GM21515 (cell line): ENCODE data around the gene CYB561A3.
A peak's percentile ranks its signal among the peaks of the same experiment; 100 is the strongest.

Experiments used
- ATAC-seq: cut with Tn5 transposase; IDR thresholded peaks from one replicate; pipeline ENCODE4 v1.9.1; 2021; ENCODE audit not compliant: unreplicated experiment

The CYB561A3 gene

GRCh38 chr11:61345954-61346843, 15.5 kb downstream of the CYB561A3 start:
- ATAC-seq: no peak

GRCh38 chr11:61345170-61345610, 16.5 kb downstream of the CYB561A3 start:
- ATAC-seq: no peak

- no peak for ATAC-seq
Observed at GRCh38 chr11:61343792-61344745, 17.6 kb downstream of the CYB561A3 start.

- ATAC-seq: no peak
Observed at GRCh38 chr11:61342207-61342803, 19.4 kb downstream of the CYB561A3 start.

- no peak for ATAC-seq
Observed at GRCh38 chr11:61341706-61342105, 20.0 kb downstream of the CYB561A3 start.

- ATAC-seq: no peak
Observed at GRCh38 chr11:61340979-61341378, 20.7 kb downstream of the CYB561A3 start.

- no peak for ATAC-seq
Observed at GRCh38 chr11:61339490-61339878, 22.2 kb downstream of the CYB561A3 start.

- no peak for ATAC-seq
Observed at GRCh38 chr11:61338783-61339489, 22.7 kb downstream of the CYB561A3 start.

GRCh38 chr11:61337706-61338470, 23.8 kb downstream of the CYB561A3 start:
- ATAC-seq: no peak

- ATAC-seq: no peak
Observed at GRCh38 chr11:61336171-61336935, 25.3 kb downstream of the CYB561A3 start.

- ATAC-seq: no peak
Observed at GRCh38 chr11:61335355-61335710, 26.3 kb downstream of the CYB561A3 start.

GRCh38 chr11:61334434-61335354, 27.0 kb downstream of the CYB561A3 start:
- no peak for ATAC-seq

- ATAC-seq: no peak
Observed at GRCh38 chr11:61333550-61334433, 27.9 kb downstream of the CYB561A3 start.

- ATAC-seq: peak; percentile 90
Observed at GRCh38 chr11:61332797-61333549, 28.7 kb downstream of the CYB561A3 start, which contains the start of the genes DDB1 and TKFC. Gene DDB1 (minus strand): TSS chr11:61333105. CDS start chr11:61332968, 137 bp downstream. Gene TKFC (plus strand): TSS chr11:61333228. CDS start chr11:61334729, 1,501 bp downstream.

- ATAC-seq: no peak
Observed at GRCh38 chr11:61332281-61332796, 29.3 kb downstream of the CYB561A3 start.

GRCh38 chr11:61331651-61332050, 30.0 kb downstream of the CYB561A3 start:
- no peak for ATAC-seq
